ENCODE data around the gene PPP1R1B.

Gene PPP1R1B

DNA sequence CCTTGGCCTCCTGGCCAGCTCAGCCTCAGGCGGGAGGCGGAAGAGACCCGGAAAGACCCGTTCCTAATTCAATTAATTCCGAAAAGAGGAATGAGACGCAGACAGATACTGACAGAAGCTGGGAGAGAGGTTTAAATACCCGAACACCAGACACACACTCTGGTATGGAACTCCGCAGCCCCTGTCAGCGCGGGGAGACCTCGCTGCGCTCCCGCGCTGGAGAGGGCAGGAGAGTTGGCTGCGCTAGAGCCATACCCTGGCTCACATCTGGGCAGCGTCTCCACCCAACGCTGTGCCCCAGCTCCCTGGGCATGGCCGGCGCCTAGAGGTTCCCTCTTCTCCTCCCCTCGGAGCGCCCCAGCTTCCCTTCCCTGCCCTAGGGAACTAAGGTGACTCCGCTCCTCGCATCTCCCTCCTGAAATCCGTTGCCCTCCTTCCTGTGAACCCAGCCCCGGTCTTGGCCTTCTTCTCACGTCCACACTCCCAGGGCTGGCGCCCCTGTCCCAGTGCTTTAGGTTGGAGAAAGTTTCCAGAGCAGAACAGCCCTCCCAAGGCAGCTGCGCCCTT lies 27.0 kb upstream of the PPP1R1B start:
- DNase-seq: no peak
- in situ Hi-C loops (cut with MboI; ENCODE audit: low pct_unique_long_range_greater_than_20kb, low sequenced_read_pairs): no loop called here

DNA sequence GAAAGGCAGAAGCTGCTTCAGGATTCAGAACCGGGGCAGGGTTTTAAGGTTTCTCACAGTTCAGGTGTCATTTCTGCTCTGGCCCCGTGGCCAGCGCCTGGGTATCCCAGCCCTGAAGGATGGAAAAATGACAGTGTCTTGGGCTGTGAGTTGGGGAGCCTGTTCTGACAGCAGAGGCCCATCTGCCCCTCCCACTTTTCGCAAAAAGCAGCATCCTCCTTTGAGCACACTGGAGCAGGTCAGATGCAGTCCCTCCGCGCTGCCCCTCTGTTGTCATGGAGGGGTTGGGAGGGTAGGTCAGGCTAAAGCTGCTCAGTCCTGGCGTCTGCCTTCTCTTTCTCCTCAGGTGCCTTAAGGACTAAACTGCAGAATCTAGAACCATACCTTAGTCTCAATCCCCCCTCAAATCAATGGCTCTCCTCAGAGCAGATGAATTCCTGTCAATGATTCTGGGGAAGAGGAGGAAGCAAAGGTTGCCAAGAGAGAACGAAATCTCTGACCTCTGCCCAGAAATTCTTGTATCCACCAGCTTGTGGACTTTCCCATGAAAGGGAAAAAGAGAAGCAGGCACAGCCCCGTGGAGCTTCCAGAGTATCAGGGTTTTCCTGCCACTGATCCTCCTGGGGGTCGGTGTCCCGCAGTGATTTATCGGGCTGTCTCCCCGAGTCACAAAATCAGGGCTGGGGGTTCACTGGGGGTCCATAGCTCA lies 26.3 kb upstream of the PPP1R1B start:
- no peak for DNase-seq
- in situ Hi-C loops (cut with MboI; ENCODE audit: low pct_unique_long_range_greater_than_20kb, low sequenced_read_pairs): no loop called here

DNA sequence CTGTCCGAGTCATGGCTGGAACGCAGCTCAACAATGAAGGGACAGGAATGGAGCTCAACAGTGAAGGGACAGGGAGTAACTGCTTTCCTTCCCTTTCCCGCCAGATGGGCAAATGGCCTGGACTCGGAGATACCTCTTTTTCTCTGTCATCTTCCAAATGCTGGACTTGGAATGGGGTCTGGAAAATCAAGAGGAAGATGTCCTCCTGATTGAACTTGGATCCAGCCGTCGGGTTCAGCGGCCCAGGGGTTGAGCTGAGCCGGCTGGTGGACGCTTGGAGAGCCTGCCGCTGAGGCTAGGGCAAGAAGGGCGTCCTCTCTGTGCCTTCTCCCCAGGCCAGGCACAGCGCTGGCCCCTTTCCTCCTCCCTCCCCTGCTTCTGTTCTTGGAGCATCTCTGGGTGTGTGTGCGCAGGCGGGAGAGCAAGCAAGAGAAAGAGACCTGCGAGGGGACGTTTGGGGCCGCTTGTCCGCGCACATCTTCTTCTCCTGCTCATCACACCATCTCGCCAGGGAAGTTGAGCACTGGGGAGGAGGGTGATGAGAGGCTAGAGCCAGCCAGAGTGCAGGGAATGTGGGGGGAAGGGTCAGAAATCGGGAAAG lies 25.7 kb upstream of the PPP1R1B start:
- DNase-seq: no peak
- in situ Hi-C loops (cut with MboI; ENCODE audit: low pct_unique_long_range_greater_than_20kb, low sequenced_read_pairs): no loop called here

DNA sequence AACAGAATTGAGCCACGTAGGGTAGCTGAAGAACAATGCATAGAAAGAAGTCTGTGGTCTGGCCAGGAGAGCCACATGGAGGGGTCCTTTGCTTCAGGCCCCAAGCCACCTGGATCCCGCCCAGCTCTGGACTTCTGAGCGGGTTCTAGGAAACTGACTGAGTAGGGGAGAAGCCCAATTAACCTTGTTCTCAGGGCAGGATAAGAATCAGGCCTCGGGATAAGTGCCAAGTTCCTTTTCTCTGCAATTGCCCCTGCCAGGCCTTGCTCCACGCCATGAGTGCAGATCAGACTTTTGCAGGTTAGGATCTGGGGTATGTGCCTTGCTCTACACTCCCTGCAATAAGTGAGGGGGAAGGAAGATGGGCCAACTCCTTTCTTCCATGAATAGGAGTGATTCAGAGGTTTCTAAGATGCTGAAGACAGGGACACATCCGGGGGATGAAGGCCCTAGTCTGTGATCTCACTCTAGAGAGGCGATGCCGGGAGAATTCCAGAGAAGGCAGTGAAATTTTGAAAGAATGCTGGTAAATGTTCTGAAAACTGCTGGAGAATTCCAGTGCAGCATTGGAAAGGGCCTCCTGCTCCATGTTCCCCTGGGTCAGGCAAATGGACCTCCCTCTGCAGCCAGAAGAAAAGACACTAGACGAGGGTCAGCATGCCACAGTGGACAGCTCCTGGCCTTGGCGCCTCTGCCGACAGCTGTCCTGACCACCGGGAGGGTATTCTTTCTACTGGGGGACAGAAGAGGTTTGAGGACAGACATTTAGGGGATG lies 24.8 kb upstream of the PPP1R1B start:
- DNase-seq: no peak

DNA sequence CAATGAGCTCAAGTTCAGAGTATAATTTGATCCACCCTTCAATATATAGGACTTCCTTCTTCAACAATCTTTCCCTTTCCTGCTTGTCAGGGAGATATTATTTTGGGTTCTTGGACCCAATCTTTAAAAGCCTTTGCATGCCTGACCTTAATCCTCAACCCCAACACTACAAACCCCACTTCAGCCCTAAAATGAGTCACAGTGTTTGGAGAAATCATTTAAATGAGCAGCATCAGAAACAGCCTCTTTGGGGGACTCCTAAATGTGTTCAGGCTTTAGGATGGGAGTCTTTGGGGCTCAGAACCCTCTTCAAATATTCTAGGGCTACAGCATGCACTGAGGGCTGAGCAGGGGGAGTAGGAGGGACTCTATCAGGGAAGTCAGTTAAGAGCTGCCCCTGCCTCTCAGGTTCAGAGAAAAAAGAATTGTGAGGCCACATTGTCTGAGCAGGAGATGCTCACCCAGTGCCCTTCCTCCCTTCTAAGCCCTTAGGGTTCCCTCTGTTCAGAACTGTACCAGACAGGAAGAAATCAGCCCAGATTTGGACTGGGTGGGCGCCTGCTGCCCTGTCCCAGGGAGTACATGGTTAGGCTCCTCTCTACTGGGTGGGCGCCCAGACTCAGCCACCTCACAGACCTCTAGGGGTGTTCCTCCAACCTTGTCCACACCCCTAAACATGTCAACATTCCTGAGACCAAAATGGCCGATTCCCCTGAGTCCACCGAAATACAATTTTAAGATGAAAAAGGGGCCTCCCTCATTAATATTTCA lies 24.0 kb upstream of the PPP1R1B start:
- in situ Hi-C loops (cut with MboI; ENCODE audit: low pct_unique_long_range_greater_than_20kb, low sequenced_read_pairs): no loop called here
- no peak for DNase-seq

More for the DNA sequence above, 24.8 kb upstream of the PPP1R1B start:
- in situ Hi-C loops (cut with MboI; ENCODE audit: low pct_unique_long_range_greater_than_20kb, low sequenced_read_pairs): no loop called here

DNA sequence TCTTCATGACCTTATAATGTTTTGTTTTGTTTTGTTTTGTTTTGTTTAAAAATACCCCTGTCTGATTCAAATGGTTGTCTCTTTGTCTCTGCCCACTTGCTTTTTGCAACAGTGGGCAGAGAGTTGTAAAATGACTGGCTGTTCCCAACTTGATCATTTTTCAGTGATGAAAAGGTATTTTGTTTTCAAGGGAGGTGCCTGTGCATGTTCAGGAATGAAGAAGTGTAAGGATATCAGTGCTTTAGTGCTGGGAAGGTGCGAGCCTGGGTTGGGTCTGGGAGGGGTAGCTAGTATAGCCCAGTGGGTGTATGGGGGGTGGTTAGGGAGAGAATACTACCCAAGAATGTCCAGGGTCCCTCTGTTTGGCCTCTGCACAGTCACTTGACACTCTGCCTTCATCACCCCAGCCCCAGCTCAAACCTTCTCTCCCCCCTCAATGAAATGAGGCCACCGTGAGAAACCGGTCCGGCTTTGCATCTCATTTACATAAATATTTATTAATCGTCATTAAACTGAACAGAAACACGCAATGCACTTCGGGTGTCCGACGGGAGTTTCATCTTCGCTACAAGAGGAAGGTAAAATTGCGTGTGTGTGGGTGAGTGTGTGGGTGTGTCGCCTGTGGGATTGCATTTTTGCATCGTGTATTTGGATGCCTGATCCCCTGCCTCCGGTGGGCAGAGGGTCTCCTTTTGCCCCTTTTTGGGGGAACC lies 23.3 kb upstream of the PPP1R1B start:
- in situ Hi-C loops (cut with MboI; ENCODE audit: low pct_unique_long_range_greater_than_20kb, low sequenced_read_pairs): no loop called here
- no peak for DNase-seq

DNA sequence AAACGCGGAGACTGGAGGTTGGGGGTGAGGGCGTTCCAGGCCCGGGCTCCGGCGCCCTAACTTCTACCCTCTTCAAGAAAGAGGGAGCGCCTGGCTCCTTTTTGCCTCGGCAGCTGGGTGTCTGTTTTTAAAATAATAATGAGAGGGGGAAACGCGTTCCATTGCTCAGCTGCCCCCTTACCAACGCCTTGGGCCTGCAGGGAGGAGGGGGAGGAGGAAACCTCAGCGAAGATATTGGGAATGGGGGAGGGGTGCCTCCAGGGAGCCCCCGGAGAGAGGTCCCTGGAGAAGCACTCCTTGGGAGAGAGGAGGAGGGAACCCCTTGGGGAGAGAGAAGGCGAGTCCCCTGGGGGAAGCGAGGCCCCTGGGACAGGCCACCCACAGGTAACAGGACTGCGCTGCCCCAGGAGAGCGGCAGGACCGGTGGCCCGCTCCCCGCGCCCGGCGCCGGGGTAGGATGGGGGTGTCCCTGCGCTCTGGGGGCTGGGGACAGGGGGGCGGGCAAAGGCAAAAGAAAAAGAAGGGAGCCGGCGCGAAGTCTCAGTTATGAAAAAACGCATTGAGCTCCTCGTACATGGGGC lies 21.8 kb upstream of the PPP1R1B start:
- DNase-seq: no peak
- in situ Hi-C loops (cut with MboI; ENCODE audit: low pct_unique_long_range_greater_than_20kb, low sequenced_read_pairs): no loop called here

DNA sequence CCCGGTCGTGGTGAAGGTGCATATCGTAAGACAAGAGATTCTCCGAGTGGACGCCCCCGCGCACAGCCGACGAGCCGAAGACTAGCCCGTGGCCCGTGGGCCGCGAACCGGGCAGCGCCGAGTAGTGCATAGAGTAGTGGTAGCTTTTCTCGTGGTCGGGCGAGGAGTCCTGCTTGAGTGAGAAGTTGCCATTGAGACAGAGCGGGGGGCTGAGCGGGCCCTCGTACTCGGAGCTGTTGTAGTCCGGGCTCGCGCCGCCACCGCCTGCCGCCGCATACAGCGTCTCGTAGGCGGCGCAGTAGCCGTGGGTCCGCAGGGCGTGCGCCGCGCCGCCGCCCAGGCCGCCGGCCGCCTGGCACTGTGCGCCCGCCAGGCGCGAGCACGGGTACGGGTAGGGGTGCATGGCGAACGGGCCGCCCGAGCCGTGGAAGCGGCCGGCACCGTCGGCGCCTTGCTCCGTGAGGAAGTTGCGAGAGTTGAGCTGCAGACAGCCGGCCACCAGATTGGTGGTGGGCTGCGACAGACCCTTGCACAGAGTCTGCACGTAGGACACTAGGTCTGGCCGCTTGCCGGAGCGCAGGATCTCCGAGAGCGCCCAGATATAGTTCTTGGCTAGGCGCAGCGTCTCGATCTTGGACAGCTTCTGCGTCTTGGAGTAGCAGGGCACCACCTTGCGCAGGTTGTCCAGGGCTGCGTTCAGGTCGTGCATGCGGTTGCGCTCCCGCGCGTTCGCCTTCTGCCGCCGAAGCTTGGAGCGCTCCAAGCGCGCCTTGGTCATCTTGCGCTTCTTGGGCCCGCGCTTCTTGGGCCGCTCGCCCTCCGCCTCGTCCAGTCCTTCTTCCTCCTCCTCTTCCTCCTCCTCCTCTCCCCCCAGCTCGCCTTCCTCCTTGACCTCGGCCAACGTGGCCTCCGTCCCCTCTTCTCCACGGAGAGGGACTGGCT lies 21.0 kb upstream of the PPP1R1B start:
- no peak for DNase-seq
- in situ Hi-C loops (cut with MboI; ENCODE audit: low pct_unique_long_range_greater_than_20kb, low sequenced_read_pairs): no loop called here

DNA sequence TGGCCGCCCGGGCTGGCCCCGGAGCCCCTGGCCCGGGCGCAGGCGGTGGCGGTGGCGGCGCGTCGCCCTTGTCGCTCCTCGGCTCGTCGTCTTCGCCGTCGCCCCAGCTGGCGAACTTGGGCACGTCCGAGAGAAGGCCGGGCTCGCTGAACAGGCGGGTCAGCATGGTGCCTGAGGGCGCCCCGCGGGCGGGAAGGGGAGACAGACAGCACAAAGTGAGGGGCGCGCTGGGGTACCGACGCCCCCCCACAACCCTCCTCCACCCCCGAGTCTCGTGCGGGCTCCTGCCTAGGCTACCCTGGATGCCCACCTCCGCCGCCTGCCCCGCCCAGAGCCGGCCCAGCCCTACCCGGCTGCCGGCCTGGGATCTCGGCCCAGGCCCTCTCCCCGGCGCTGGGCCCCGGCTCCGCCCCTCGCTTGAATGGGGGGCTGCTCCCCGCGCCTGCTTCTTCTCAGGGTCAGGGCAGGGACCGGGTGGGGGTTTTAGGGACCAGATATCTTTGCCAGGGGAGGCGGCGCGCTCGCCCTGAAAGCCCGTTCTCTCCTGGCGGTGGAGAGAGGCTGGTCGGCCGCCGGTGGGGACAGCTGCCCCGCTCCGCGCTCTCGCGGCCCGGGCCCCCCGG lies 20.2 kb upstream of the PPP1R1B start:
- no peak for DNase-seq
- in situ Hi-C loops (cut with MboI; ENCODE audit: low pct_unique_long_range_greater_than_20kb, low sequenced_read_pairs): no loop called here

DNA sequence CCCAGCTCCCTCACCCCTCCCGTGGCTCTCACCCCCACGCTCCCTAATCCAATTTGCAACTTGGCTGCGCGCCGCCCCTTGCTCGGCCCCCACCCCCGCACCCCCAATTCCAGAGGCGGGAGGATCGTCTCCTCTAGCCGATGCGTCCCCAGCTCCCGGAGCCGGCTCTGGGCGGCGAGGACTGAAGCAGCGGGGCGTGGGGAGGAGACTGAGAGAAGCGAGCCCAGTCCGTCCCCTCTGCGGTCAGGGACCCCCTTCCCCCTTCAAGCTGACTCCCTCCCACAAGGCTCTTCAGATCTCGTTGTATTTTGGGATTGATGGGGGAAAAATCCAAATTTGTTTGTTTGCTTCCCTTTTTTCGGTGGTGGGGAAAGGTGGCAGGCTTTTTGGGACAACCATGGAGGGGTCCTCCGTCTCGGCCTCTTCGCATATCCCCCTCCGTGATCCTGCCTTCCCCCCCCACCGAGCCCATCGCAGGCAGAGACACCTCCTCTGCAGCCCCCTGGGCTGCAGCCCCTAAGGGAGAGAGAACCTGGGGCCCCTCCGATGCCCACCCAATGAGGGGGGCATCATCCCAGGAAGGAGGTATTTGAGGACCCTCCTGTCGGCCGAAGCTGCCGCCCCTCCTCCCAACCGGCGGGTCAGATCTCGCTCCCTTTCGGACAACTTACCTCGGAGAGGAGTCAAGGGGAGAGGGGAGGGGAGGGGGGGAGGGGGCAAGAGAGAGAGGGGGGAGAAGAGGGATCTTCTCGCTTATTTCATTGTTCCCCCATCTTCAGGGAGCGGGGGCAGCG lies 19.5 kb upstream of the PPP1R1B start:
- in situ Hi-C loops (cut with MboI; ENCODE audit: low pct_unique_long_range_greater_than_20kb, low sequenced_read_pairs): no loop called here
- no peak for DNase-seq

DNA sequence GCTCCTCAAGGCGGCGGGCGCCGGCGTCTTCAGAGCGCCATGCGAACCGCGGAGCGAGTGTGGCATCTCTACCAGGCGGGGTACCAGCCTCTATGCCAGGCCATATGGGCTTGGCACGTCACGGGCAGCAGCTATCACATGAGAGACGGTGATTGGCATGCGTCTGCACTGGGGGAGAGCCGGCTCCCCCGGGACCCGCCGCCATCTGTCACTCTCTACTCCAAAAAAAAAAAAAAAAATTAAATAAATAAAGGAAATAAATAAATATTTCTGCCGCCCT lies 19.0 kb upstream of the PPP1R1B start, which contains the start of gene NEUROD2:
Gene NEUROD2 (minus strand): TSS at position 70 of the 280 bp plus-strand sequence. CDS start 1,321 bp downstream, outside the sequence.
- no peak for DNase-seq
- in situ Hi-C loops (cut with MboI; ENCODE audit: low pct_unique_long_range_greater_than_20kb, low sequenced_read_pairs): no loop called here

DNA sequence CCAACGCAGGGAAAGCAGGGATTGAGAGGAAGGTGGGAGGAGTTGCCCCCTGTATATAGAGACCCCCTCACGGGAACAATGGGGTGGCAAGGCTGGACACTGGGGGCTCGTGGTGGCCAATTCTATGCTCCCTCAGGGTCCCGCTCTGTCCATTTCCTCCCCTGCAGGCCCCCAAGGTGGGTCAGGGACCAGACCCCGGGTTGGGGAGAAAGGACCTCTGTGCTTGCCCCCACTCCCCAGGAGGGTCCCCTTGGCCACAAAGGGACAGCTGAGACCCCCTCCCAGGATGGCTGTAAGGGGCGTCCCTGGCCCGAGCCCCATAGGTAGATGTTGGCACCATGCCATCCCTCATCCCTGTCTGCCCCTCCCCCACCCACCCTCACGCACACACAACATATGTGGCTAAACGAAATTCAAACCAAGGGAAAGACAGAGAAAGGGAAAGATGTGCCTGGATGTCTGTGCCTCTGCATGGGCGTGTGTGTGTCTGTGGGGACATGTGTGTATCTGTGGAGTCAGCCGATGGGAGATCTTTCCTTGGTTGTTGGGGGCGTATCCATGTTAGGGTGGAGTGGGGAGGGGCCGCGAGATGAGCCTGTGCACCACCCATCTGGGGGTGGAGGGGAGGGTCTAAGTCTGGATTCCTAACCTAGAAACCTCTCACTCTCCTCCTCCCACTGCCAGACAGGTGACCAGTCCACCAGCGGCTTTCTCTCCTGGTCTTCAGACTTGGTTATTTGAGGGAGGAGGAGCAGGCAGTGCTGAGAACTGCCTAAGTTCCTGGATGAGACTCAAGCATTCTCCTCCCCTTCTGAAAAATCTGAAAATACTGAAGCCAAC lies 18.4 kb upstream of the PPP1R1B start:
- in situ Hi-C loops (cut with MboI; ENCODE audit: low pct_unique_long_range_greater_than_20kb, low sequenced_read_pairs): no loop called here
- DNase-seq: no peak

DNA sequence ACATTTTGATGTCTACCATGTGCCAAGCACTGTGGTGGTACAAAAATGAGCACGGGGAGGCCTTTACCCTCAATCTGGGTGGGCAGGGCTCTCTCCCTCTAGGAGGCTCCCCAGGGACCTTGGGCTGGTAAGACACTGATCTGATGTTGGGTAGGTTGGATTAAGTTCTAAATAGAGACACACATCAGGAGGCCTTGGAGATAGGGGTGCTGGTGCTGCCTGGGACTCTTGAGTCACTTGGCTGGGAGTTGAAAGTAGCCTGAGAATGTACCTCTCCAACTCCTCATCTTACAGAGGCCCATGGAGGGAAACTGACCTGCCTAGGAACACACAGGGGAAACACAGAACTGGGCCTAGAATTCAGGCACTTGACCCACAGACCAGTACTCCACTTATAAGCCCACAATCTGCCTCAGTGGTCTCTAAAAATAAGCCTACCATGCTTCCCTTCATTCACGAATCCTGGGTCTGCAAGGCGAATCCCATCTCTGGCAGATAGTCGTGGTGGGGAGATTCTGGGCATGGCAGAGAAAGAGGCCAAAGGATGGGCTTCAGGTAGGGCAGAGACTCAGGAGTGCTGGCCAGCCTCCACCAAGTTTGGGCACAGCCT lies 17.2 kb upstream of the PPP1R1B start:
- no peak for DNase-seq
- in situ Hi-C loops (cut with MboI; ENCODE audit: low pct_unique_long_range_greater_than_20kb, low sequenced_read_pairs): no loop called here

DNA sequence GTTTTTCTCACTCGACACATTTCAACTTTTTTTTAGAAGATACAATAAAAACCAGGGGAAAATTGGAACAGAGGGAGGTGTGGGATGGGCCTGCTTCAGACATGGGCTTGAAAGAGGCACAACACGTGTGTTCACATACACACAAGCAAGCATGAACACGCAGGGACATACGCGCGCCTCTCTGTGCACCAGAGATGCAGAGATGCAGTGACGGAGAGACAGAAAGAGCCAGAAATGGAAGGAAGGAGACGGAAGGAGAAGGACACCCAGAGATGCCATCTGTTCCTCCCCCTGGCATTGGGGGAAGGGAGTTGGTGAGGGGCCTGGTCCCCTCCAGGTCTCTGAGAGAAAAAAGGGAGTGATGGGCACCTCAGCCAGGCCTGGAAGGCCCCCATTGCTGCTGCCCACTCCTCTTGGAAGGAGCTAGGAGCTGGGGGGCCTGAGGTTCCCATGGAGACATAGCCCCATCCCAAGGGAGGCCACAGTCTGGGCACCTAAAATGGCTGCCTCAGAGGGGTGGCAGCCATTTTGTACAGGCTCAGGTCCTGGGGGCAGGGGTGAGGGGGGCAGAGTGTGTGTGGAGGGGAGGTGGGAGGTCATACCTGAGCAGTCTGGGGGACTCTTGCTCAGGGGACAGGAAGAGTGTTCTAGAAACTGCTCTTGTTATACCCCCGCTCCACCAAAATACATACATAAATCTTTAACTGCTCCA lies 15.2 kb upstream of the PPP1R1B start:
- in situ Hi-C loops (cut with MboI; ENCODE audit: low pct_unique_long_range_greater_than_20kb, low sequenced_read_pairs): no loop called here
- DNase-seq: no peak

Measured in KBM-7 (cell line).